HG02852 (cell line): Measurements from ENCODE around the gene TKTL2.

Experiments used
- ATAC-seq: cut with Tn5 transposase; IDR thresholded peaks from one replicate; pipeline ENCODE4 v1.9.1; 2021; ENCODE audit warnings: mild to moderate bottlenecking, moderate library complexity; ENCODE audit not compliant: unreplicated experiment

The TKTL2 gene, protein sequence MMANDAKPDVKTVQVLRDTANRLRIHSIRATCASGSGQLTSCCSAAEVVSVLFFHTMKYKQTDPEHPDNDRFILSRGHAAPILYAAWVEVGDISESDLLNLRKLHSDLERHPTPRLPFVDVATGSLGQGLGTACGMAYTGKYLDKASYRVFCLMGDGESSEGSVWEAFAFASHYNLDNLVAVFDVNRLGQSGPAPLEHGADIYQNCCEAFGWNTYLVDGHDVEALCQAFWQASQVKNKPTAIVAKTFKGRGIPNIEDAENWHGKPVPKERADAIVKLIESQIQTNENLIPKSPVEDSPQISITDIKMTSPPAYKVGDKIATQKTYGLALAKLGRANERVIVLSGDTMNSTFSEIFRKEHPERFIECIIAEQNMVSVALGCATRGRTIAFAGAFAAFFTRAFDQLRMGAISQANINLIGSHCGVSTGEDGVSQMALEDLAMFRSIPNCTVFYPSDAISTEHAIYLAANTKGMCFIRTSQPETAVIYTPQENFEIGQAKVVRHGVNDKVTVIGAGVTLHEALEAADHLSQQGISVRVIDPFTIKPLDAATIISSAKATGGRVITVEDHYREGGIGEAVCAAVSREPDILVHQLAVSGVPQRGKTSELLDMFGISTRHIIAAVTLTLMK

DNA sequence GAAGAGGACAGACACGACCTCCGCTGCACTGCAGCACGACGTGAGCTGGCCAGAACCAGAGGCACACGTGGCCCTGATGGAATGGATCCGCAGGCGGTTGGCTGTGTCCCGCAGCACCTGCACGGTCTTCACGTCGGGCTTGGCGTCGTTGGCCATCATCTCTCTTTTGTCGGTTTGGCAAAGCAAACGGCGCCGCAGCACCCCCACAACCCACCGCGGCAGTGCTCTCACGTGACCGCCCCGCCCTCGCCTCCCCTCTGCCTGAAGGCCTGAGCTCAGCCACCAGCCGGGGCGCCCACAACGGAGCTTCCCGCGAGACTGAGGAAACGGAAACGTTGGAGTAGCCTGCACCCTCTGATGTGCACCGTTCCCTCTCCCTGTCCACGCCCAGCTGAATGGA lies at the start of gene TKTL2:
Gene TKTL2 (minus strand): TSS at position 179 of the 400 bp plus-strand sequence. CDS start 20 bp downstream, at position 159.
- ATAC-seq, result no peak

DNA sequence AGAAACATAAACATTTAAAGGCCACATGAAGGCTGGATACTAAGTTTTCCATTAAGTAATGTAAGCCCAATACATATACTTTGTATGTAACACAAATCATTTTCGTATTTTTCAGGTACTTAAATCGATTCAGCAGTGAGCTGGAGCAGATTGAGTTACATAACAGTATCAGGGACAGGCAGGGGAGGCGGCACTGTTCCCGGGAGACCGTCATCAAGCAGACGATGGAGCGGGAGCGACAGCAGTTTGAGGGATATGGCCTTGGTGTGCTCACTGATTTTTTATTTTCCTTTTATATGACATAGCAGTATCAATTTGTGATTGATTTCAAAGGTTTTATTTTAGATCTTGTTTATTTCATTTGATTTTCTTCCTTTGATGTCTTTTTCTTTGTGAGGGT lies 41.6 kb upstream of the TKTL2 start:
- ATAC-seq, result no peak

DNA sequence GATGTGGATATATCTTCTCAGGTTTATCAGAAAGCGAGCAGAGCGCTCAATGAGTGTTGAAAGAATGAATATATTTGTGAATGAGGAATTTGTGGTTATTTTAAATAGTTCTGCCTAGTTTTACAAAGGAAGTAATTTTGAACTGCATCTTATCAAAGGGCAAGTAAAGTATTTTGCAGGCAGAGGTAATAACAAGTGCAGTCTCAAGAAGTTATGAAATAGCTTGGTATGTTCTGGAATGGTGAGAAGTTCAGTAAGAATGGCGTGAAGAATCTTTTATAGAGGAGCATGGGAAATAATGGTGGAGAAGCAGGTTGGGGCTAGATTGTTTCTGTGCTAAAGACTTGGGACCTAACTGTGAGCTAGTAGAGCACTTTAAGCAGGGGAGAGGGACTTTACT lies 31.8 kb upstream of the TKTL2 start:
- ATAC-seq, result no peak

DNA sequence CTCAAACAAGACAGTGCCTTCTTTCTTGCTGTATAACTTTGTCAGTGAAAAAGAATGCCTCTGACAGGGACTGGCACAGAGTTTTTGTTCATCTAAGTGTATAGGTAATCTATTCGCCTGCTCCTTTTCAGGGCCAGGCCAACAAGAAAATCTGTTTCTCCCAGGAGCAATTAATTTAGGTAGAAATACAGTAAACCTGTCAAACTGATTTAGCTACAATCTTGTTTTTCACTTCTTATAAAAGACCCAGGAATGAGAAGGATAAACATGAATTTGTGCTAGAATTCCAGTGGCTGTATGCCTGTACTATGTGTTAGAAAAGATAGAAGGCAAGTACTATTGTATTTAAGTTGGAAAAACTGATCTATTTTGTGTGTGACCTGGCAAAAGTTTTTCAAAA lies 27.0 kb upstream of the TKTL2 start:
- no peak for ATAC-seq

DNA sequence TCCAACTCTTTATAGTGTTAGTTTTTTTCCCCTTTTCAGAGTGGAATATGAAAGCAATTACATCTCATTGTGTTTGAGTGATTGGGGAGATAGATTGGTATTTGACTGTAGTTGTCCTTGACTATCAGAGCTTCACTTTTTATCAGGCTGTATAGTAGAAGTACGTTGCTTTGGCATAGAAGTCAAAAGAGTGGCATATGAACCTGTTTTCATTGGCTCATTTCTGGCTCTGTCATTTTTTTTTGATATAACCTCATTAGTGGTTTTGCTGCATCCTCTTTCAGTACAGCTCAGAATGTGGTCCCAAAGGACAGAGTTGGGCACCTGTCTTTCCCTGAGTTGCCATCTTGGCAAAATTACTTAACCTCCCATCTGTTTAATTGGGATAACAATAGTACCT lies 22.3 kb upstream of the TKTL2 start:
- ATAC-seq, result no peak

DNA sequence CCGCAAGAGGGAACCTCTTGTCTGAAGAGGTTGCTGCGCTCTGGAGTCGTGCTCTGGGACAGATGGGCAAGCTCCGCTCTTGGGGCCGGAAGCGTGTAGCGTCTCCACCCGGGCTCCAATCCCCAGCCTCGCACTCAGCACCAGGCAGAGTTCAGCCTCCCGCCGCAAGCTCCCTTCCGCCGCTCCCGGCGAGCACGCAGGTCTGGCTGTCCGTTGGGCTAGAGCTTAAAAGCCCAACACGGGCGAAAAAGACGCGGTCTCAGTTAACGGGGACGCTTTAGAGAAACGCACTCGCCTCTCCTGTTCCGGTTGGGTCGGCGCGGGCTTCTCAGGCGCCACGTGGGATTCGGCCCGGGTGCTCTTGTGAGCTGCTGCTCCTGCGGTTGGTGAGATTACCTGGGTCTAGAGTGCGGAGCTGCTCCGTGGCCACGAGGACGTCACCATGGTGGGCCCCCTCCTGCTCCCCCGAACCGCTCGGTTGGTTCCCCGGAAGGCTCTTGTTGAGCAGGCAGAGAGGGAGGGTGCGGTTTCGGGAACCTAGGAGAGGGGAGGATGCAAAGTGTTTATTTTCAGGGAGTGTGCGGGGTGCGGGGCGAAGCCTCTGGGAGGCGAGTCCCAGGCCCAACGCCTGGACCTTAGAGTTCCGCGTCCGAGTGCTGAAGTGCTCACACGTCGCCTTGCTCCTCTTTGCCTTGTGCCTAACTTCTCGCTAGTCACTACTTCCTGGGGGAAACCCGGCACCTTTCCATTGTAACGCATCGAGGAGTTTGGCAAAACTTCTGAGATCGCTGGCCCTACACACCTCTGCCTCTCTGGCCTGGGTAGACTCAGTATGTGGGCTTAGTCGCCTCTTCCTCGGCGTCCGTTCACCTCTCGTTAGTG lies 21.0 kb upstream of the TKTL2 start, which contains the start of gene TMA16:
Gene TMA16 (plus strand): TSS at position 331 of the 882 bp plus-strand sequence. CDS start 112 bp downstream, at position 443.
- ATAC-seq, result peak; percentile 86

DNA sequence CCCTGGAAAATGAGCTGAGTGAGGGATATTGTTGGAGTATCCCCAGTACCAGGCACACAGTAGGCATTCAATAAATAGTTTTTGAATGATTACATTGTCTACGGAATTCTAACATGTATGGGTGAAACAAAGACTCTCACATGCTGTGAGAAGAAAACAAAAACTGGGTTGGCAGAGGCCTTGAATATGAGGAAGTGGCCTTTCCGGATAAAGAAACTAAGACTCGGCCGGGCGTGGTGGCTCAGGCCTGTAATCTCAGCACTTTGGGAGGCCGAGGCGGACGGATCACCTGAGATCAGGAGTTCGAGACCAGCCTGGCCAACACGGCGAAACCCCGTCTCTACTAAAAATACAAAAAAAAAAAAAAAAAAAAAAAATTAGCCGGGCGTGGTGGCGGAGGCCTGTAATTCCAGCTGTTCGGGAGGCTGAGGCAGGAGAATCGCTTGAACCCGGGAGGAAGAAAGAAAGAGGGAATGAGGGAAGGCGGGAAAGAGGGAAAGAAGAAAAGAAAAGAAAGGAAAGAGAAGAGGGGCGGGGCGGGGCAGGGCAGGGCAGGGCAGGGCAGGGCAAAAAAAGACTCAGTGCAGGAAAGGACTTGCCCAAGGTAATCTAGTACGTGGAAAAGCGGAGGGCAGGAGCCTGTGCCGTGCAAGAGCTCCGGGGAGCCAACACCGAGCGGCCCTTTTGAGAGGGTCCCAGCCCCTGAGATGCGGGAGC lies 20.2 kb upstream of the TKTL2 start:
- ATAC-seq, result peak; percentile 14

DNA sequence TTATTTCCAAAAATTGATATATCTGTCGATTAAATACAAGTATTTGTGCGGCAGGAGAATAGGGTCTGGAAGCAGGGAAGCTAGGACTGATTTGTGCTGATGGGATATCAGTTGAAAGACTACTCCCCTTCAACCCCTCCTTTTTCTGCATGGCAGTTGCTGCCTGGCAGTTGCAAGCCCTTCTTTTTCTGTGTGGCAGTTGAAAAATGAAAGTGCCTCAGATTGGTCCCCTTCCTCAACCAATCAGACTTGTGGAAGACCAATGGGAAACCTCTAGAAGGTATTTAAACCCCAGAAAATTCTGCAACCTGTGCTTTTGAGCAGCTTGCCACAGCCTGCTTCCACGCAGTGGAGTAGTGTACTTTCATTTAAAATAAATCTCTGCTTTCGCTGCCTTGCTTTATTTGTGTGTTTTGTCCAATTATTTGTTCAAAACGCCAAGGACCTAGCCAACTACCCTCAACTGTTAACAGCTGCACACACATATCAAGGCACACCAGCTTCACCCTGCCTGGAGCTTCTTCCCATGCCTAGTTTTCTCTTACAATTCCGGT lies 19.5 kb upstream of the TKTL2 start:
- ATAC-seq, result no peak

DNA sequence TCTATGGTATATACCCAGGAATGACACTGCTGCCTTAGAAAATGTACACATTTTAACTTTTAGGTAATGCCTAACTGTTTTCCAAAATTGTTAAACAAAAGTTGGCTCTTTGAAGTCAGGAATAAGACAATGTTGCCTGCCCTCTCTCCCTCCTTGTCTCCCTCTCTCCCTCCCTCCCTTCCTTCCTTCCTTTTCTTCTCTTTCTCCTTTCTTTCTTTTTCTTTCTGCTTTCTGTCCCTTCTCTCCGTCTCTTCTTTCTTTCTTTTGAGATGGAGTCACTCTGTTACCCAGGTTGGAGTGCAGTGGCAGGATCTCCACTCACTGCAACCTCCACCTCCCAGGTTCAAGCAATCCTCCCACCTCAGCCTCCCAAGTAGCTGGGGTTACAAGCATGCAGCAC lies 16.4 kb upstream of the TKTL2 start:
- no peak for ATAC-seq

DNA sequence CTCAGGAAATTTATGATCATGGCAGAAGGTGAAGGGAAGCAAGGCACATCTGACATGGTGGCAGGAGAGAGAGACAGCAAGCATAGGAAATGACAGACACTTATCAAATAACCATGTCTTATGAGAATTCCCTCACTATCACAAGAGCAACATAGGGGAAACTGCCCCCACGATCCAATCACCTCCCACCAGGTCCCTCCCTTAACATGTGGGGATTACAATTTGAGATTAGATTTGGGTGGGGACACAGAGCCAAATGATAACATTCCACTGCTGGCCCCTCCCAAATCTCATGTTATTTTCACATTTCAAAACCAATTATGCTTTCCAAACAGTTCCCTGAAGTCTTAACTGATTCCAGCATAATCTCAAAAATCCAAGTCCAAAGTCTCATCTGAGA lies 12.8 kb upstream of the TKTL2 start:
- no peak for ATAC-seq

DNA sequence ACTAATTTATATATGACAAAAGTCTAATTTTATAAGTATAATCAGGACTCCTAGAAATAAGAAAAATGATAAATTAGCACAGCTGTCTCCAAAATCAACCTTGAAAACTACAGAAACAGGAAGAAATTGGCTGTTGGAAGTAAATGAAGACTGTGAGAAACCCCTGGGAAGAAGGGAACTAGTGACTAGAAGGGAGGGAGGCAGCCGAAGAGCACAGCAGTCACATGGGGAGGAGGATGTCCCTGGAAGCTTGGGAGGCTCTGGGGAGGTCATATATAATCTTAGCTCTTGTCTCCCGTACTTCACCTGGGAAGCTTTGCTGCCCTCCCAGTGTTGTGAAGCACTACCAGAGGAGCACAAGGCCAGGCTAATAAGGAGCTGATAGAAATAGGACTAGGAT lies 12.0 kb upstream of the TKTL2 start:
- no peak for ATAC-seq

DNA sequence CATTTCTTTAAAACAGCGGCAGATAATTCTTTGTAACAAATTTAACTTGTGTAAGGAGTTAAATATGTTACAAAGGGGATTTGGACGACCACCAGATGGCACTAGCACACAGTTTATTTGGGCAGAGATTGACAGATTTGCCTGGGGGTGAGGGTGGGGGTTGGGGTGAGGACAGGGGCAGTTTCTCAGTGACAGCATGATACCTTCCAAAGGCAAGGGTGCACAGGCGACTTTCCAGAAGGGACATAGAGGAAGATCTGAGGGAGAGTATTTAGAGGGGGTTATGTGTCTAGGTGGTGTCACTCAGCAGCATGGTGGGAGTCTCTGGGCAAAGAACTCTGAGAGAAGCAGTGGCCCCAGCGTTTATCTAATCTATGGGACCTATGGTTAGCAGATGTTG lies 11.4 kb upstream of the TKTL2 start:
- ATAC-seq, result peak; percentile 35

DNA sequence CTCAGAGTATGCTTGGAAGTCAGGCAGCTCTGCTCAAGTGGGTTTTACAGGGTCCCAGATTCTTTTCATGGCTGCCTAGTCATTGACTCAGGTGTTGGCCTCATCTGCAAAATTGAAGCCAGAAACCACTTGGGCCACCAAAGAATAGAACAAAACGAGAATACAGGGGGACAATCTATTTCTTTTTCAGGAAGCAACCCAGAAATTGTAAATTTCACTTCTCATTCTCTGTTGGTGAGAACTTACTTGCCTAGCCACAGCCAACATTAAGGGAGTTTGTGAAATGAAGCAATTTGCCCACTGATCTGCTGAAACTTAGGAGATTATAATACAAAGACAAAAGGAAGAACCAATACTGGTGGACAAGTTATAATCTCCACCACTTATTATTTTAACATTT lies 8.6 kb upstream of the TKTL2 start:
- peak; percentile 74 for ATAC-seq

DNA sequence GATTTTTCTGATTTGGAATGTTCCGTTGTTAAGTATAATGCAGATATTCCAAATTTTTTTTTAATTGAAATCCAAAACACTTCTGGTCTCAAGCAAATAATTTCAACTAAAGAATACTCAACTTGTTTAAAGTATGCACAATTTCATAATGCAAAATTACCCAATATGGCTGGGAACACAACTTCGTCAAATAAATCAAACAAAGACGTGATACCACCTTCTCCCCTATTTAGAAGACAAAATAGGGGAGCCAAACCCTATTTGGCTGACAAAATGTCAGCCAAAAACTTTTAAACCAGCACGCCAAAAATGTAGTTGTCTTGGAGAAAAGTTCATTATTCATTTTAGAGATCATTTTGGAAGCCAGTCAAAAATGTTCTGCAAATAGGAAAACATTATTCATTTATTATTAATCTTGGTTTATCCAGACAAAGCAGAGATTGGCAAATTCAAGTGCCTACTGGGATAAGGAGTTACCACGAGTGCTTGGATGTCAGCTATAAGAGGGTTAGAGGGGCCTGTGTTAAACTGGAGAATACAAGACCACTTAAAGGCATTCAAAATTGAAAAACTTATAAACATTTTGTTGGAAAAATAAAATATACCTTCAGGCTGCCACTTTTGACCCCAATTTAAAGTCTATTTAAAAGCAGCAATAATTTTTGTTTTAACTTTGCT lies 3.3 kb upstream of the TKTL2 start:
- ATAC-seq, result no peak

DNA sequence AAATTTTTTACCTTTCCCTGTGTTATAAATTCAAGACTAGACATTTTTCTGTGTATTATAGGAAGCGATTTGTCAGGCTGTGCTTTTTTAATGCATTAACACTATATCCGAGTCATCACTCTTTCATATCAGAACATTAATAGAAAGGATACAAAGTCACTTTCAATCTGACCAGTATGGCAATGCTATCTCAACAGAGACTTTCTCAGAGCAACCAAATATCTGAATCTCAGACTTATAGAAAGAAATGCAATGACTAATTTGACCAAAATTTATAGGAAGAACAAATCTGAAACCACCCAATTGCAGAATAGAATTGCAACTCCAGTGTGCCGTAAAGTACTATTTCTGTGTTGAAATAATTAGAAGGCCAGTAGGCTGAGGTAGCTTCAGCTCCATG lies 473 bp upstream of the TKTL2 start:
- ATAC-seq, result no peak

DNA sequence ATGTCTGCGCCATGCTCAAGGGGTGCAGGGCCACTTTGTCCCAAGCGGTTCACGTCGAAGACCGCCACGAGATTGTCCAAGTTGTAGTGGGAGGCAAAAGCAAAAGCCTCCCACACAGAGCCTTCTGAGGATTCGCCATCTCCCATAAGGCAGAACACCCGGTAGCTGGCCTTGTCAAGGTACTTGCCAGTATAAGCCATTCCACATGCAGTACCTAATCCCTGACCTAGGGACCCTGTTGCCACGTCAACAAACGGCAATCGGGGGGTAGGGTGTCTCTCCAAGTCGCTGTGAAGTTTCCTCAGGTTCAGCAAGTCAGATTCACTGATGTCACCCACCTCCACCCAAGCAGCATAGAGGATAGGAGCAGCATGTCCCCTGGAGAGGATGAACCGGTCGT lies 424 bp downstream of the TKTL2 start:
- no peak for ATAC-seq

DNA sequence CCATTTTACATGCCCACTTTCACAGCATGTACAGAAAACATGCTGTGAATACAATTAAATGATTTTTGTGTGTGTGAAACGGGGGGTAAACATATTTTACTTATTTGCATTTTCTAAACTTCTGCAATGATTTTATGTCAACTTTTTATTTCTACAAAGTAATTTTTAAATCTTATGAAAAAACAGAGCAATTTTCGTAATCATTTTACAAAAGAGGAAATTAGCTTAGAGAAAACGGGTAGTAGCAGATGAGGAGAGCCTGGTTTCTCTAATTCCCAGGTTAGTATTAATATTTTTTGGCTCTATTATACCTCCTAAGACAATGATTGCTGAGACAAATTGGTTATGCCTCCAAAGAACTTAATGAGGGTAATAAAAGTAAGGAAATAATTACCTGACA lies 3.2 kb downstream of the TKTL2 start:
- no peak for ATAC-seq

DNA sequence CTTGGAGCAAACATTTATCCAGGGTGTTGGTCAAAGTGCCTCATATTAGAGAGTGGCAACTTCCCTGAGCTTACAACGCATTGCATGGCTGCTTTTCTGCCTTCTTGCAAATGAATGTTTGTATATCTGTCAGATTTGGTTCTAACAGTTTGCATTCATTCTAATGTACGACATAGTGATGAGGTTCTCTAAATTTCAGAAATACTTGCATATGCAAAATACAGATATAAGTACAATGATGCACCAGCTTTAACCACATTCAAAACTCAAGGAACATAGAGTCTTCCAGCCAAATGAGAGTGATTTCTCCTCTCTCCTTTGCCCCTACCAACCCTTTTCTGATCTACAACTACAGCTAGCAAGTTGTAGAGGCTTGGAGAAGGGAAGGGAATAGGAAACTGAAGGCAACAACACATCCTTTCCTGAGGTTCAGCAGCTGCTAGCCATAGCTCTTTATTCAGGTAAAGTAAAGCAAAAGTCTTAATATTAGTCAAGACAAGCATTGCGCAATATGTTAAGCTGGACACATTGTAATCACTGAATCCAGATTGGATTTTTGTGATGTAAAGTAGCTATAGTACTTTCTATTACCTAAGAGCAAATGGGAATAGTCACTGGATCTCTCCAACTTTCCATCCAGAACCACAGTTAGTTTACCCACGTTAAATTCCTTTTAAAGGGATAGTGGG lies 6.3 kb downstream of the TKTL2 start:
- no peak for ATAC-seq

DNA sequence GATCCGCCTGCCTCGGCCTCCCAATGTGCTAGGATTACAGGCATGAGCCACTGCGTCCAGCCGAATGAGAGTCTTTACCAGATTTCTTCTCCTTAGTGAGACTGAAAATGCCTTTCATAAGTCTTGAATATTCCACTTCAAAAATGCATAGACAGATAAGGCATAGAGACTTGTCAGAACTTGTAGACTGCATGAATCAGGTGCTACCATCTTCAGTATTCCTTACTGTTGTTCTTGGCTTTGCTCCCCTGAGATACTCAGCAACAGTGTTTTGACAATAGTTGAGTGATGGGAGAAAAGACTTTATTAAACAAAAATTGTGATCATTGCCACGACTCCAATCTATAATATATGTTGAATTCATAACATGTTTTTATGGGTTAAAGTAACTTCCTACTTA lies 11.0 kb downstream of the TKTL2 start:
- ATAC-seq, result no peak
